VCaP (cell line): ENCODE data around the gene UGT3A2.
A peak's percentile ranks its signal among the peaks of the same experiment; 100 is the strongest.

ENCODE experiments used
- H3K27ac ChIP-seq: fragments of 450-650 bp; 2 replicates; pipeline ENCODE4 v1.5.1; 2017
- TF ChIP-seq, protein P1 (sequence below): fragments of 450-650 bp; conservative IDR thresholded peaks from 2 replicates; pipeline ENCODE4 v1.5.1; 2017; ENCODE audit warnings: mild to moderate bottlenecking, moderate library complexity

Gene UGT3A2, protein sequence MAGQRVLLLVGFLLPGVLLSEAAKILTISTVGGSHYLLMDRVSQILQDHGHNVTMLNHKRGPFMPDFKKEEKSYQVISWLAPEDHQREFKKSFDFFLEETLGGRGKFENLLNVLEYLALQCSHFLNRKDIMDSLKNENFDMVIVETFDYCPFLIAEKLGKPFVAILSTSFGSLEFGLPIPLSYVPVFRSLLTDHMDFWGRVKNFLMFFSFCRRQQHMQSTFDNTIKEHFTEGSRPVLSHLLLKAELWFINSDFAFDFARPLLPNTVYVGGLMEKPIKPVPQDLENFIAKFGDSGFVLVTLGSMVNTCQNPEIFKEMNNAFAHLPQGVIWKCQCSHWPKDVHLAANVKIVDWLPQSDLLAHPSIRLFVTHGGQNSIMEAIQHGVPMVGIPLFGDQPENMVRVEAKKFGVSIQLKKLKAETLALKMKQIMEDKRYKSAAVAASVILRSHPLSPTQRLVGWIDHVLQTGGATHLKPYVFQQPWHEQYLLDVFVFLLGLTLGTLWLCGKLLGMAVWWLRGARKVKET

DNA sequence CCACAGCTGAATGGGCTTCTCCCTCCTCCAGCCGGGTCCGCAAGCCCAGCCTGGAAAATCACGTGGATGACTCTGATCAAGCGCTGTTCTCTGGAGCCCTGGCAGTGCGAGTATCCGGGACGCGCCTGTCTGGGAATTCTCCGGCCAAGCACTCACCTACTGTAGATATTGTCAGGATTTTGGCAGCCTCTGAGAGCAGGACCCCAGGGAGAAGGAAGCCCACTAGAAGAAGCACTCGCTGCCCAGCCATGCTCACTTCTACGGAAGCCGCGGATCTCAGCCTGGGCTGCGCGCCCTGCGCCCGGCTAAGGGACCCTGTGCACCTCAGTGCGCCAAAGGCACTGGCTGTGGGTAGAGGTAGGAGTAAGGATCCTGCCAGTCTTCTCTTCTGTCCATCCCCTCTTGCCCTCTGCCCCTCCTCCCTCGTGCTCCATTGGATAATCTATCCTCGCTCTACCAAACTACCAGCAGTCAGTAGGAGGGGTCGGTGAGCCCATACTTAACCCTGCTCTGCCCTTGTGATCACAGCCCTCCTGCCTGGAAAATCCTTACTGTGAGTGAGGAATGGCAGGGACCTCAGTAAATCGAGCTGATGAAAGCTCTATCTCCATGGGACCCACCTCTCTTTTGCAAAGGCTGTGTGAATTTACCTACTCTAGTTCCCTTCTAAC, at the start of gene UGT3A2:
Gene UGT3A2, minus strand, starts transcription at position 343 of the 671 bp plus-strand sequence. Its CDS starts 93 bp downstream, at position 250.
- no peak within 1 kb of the TSS for H3K27ac ChIP-seq
- TF ChIP-seq, protein P1, sequence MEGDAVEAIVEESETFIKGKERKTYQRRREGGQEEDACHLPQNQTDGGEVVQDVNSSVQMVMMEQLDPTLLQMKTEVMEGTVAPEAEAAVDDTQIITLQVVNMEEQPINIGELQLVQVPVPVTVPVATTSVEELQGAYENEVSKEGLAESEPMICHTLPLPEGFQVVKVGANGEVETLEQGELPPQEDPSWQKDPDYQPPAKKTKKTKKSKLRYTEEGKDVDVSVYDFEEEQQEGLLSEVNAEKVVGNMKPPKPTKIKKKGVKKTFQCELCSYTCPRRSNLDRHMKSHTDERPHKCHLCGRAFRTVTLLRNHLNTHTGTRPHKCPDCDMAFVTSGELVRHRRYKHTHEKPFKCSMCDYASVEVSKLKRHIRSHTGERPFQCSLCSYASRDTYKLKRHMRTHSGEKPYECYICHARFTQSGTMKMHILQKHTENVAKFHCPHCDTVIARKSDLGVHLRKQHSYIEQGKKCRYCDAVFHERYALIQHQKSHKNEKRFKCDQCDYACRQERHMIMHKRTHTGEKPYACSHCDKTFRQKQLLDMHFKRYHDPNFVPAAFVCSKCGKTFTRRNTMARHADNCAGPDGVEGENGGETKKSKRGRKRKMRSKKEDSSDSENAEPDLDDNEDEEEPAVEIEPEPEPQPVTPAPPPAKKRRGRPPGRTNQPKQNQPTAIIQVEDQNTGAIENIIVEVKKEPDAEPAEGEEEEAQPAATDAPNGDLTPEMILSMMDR: no peak

DNA sequence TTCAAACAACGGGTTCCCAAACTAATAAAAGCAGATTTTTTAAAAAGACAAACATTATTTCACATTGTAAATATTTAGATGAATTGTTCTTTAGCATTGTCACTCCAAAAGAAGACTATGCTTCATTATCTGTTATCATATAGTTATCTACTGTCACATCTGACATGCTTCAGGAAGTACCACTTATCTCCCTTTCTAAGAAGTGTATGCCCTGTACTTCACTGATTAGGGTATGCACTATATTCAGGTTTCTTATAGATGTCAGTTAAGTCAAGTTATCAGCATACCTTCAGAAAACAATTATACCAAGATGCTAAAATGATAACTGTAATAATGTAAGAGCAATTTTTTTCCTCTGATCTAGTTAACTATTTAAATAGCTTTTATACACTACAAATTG, 44.6 kb upstream of the UGT3A2 start:
- TF ChIP-seq, protein P1: no peak
- no peak overlapping the region for H3K27ac ChIP-seq

DNA sequence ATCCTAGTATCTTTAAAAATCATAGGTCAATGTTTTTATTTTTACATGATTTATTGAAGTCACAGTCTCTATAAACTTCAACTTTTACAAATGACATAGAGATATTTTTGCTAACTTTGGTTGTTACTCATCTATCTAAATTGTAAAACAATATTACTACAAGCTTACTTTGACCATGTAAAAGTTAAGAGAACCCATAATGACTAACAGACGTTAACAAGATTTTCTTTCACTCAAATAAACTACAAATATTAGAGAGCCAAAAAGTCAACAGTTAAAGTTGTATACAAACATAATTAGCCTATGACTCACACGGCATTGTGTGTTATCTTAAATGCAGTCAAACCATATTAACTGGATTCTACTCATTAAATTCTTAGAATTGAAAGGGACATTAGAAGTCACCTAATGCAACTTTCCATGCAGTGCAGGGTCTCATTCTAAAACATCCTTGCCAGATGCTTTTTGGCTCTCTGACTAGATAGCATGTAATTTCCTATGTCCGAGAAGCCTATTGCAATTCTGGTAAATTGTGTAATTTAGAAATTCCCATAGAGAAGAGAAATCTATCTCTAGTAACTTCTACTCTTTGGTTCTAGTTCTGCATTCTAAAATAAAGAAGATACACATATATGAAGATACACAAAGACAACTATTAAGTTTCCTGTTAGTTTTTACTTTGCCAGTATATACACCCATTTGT, 42.2 kb upstream of the UGT3A2 start:
- TF ChIP-seq, protein P1: no peak

DNA sequence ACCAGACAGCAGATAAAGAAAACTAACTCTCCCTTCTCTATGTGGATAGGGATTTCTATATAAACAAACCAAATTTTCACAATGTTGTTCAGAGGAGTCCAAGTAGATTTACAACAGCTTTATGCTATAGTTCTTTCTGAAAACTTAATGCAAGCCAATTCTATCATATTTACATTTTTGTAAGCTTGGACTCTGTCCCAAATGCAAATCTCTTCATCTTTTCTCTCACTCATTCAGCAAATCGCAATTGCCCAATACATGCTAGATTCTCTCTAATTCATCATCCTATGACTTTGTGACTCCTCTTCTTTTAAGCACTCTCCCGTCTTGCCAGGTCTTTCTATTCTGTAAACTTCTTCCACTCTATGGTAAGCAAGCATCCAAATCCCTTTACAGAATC, 39.1 kb upstream of the UGT3A2 start:
- TF ChIP-seq, protein P1: no peak
- no peak overlapping the region for H3K27ac ChIP-seq

More for the DNA sequence above, 42.2 kb upstream of the UGT3A2 start:
- H3K27ac ChIP-seq: no peak overlapping the region

DNA sequence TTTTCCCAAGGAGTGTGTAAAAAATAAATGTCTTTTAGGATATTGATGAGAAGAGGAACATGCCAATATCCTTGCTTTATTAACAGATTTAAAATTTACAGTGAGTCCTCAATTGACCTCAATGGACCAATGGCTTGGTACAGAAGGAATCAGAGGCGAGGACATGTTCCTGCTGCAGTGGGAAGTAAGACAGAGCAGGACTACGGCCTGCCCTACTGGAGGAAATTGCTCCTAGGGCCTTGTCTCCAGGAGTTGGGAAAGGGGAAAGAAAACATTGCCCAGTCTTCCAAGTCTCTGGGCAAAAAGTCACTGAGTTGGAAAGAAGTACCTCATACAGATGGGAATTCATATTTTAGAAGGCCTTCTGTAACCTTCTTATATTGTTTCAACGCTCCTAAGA, 33.1 kb upstream of the UGT3A2 start:
- TF ChIP-seq, protein P1: no peak
- H3K27ac ChIP-seq: no peak overlapping the region

DNA sequence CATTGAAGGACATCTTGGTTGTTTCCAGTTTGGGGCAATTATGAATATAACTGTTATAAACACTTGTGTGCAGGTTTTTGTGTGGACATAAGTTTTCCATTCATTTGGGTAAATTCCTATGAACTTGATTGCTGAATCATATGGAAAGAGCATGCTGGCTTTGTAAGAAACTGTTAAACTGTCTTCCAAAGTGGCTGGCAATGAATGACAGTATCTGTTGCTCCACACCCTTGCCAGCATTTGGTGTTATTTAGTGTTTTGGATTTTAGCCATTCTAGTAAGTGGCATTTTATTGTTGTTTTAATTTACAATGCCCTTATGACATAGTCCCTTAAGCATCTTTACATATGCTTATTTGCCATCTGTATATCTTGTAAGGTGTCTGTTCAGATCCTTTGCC, 29.8 kb upstream of the UGT3A2 start:
- TF ChIP-seq, protein P1: no peak
- H3K27ac ChIP-seq: no peak overlapping the region

DNA sequence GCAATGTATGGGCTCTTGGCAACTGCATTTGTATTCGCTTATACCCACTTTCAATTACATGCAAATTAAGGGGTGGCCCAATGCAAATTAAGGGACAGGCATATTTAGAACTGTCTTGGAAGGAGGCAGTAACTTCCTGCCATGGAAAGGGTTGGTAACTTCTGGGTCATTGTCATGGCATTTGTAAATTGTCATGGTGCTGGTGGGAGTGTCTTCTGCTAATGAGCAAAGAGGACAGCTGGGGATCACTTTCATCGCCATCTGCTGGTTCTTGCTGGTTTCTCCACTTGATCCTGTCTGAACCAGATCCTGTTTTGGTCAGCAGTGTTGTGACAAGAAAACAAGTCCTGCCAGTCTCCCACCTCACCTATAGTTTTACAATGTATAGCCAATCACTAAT, 23.3 kb upstream of the UGT3A2 start:
- no peak overlapping the region for H3K27ac ChIP-seq
- TF ChIP-seq, protein P1: peak; percentile 79
